Fibroblast of the aortic adventitia (primary cell): ENCODE measurements around the gene SENP8. TPM values are rescaled to one million over a fixed set of nuclear protein-coding genes. Genes with fewer than 3 reads are reported as not detected.

Source experiments
- DNase-seq: peaks from one replicate; pipeline ENCODE4 v3.0.0-alpha.2; 2010; ENCODE audit warnings: low read depth
- H3K4me3 ChIP-seq: 2 replicates; pipeline ENCODE4 v1.5.1; 2011; ENCODE audit warnings: low read depth, mild to moderate bottlenecking, control low read depth, low read length, moderate library complexity
- total RNA-seq: library from RNA; depleted of rRNA; stranded (reverse); fragments of >200 nt; gene quantifications from 2 replicates; pipeline ENCODE4 v1.2.3, GENCODE V29; 2012; ENCODE audit warnings: low replicate concordance
- TF ChIP-seq, protein P1 (sequence below): IDR thresholded peaks from 2 replicates; pipeline ENCODE4 v1.5.1; 2011; ENCODE audit warnings: mild to moderate bottlenecking, low read length, control low read depth, inconsistent platforms; ENCODE audit not compliant: insufficient read depth

SENP8 gene
- total RNA-seq, 1 donor: 3.8 TPM

GRCh38 chr15:72127724-72128322 is 9.6 kb downstream of the SENP8 start:
- no peak for DNase-seq
- no peak overlapping the region for H3K4me3 ChIP-seq
- TF ChIP-seq, protein P1, sequence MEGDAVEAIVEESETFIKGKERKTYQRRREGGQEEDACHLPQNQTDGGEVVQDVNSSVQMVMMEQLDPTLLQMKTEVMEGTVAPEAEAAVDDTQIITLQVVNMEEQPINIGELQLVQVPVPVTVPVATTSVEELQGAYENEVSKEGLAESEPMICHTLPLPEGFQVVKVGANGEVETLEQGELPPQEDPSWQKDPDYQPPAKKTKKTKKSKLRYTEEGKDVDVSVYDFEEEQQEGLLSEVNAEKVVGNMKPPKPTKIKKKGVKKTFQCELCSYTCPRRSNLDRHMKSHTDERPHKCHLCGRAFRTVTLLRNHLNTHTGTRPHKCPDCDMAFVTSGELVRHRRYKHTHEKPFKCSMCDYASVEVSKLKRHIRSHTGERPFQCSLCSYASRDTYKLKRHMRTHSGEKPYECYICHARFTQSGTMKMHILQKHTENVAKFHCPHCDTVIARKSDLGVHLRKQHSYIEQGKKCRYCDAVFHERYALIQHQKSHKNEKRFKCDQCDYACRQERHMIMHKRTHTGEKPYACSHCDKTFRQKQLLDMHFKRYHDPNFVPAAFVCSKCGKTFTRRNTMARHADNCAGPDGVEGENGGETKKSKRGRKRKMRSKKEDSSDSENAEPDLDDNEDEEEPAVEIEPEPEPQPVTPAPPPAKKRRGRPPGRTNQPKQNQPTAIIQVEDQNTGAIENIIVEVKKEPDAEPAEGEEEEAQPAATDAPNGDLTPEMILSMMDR: no peak

- TF ChIP-seq, protein P1: no peak
- H3K4me3 ChIP-seq: no peak overlapping the region
- no peak for DNase-seq
Observed at GRCh38 chr15:72128359-72128758, 10.2 kb downstream of the SENP8 start.

GRCh38 chr15:72130272-72130671 is 12.1 kb downstream of the SENP8 start:
- no peak overlapping the region for H3K4me3 ChIP-seq
- DNase-seq: no peak
- TF ChIP-seq, protein P1: no peak

DNA sequence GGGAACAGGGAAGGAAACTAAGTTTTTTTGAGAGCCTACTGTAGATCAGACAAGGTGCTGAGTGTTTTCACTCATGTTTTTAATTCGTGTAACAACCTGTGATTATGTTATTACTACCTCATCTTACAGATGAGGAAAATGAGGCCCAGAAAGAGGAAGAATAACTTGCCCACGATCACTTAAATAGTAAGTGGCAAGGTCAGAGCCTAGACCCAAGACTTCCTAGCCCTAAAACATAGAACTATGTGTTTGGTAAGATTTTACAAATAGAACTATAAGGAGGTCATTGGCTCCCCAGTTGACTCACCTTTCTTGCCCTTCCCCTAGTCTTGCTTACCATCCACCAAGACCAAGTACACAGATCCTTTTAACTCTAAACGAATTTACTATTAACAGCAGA is 13.7 kb downstream of the SENP8 start:
- no peak overlapping the region for H3K4me3 ChIP-seq
- no peak for DNase-seq
- TF ChIP-seq, protein P1: no peak

GRCh38 chr15:72133211-72133610 is 15.0 kb downstream of the SENP8 start:
- TF ChIP-seq, protein P1: no peak
- DNase-seq: no peak
- H3K4me3 ChIP-seq: no peak overlapping the region

GRCh38 chr15:72135719-72136118 is 17.5 kb downstream of the SENP8 start:
- H3K4me3 ChIP-seq: no peak overlapping the region
- DNase-seq: no peak
- TF ChIP-seq, protein P1: no peak
